ENCODE results near the gene SPN.
"Not testable (repeated sequence)": the region's sequence is repeated elsewhere in the genome, so short reads cannot be mapped to it uniquely, and the experiment has no call there.

GRCh38 chr16:29707160-29707559, 44.1 kb downstream of the SPN start:
- not testable (repeated sequence) for TF ChIP-seq CTCF (IDR thresholded peaks at IDR 0.05; ENCODE audit: borderline replicate concordance, extremely low read depth, low read length, poor library complexity, severe bottlenecking); EZH2 (IDR thresholded peaks at IDR 0.05; ENCODE audit: borderline replicate concordance, low read depth, low read length, severe bottlenecking)

Data from DND-41 (cell line).